NCI-H2107 treated with DMSO at 0.1 percent for 48 hours (cell line): ENCODE results near the gene RBCK1.
"Not testable (repeated sequence)": the region's sequence is repeated elsewhere in the genome, so short reads cannot be mapped to it uniquely, and the experiment has no call there.

Experiments
- DNase-seq: peaks from one replicate; lab custom pipeline; 2025; ENCODE audit not compliant: unreplicated experiment; lab: John Stamatoyannopoulos, UW

Gene RBCK1

GRCh38 chr20:375265-375889 lies 32.7 kb upstream of the RBCK1 start:
- DNase-seq, result no peak

GRCh38 chr20:376089-376488 lies 32.0 kb upstream of the RBCK1 start:
- no peak for DNase-seq

GRCh38 chr20:376750-377149 lies 31.3 kb upstream of the RBCK1 start:
- DNase-seq, result no peak

GRCh38 chr20:377578-377977 lies 30.5 kb upstream of the RBCK1 start:
- DNase-seq, result not testable (repeated sequence)

- DNase-seq, result peak; percentile 44
These were observed 29.1 kb upstream of the RBCK1 start for GRCh38 chr20:378961-379336.

- DNase-seq, result no peak
These were observed 27.1 kb upstream of the RBCK1 start for GRCh38 chr20:380763-381580.

GRCh38 chr20:381581-382290 lies 26.4 kb upstream of the RBCK1 start:
- DNase-seq, result peak; percentile 11

GRCh38 chr20:382291-383115 lies 25.6 kb upstream of the RBCK1 start:
- no peak for DNase-seq

GRCh38 chr20:383889-384288 lies 24.2 kb upstream of the RBCK1 start:
- DNase-seq, result no peak

- DNase-seq, result no peak
These were observed 23.4 kb upstream of the RBCK1 start for GRCh38 chr20:384723-385122.

GRCh38 chr20:385448-385847 lies 22.7 kb upstream of the RBCK1 start:
- DNase-seq, result no peak

GRCh38 chr20:386634-387033 lies 21.5 kb upstream of the RBCK1 start:
- not testable (repeated sequence) for DNase-seq

GRCh38 chr20:387520-387919 lies 20.6 kb upstream of the RBCK1 start:
- DNase-seq, result no peak

- DNase-seq, result no peak
These were observed 19.8 kb upstream of the RBCK1 start for GRCh38 chr20:388034-388994.

GRCh38 chr20:389220-389619 lies 18.9 kb upstream of the RBCK1 start:
- no peak for DNase-seq

- DNase-seq, result no peak
These were observed 16.9 kb upstream of the RBCK1 start for GRCh38 chr20:391041-391711.

- DNase-seq, result not testable (repeated sequence)
These were observed 14.8 kb upstream of the RBCK1 start for GRCh38 chr20:393296-393695.

GRCh38 chr20:396252-396618 lies 11.9 kb upstream of the RBCK1 start:
- DNase-seq, result no peak

- no peak for DNase-seq
These were observed 11.3 kb upstream of the RBCK1 start for GRCh38 chr20:396619-397431.
